GM12865 (cell line): ENCODE data around the gene TXNRD2.

Experiments used
- DNase-seq: peaks from one replicate; pipeline ENCODE4 v3.0.0; 2010; ENCODE audit warnings: low read depth
- H3K4me3 ChIP-seq: 2 replicates; pipeline ENCODE4 v1.5.1; 2011; ENCODE audit warnings: mild to moderate bottlenecking, low read depth, low read length, control low read depth
- CTCF ChIP-seq: IDR thresholded peaks from 2 replicates; pipeline ENCODE4 v1.5.1; 2011; ENCODE audit warnings: low read length, control low read depth, low read depth, inconsistent platforms; ENCODE audit not compliant: insufficient read depth; ENCODE audit errors: missing control alignments

Gene TXNRD2

GRCh38 chr22:19983741-19984140 lies 42.1 kb upstream of the TXNRD2 start:
- no peak for TF ChIP-seq CTCF
- no peak overlapping the region for H3K4me3 ChIP-seq
- DNase-seq = no peak

- H3K4me3 ChIP-seq = no peak overlapping the region
- DNase-seq = no peak
- no peak for TF ChIP-seq CTCF
Observed at GRCh38 chr22:19982991-19983578, 41.5 kb upstream of the TXNRD2 start.

GRCh38 chr22:19981961-19982920 lies 40.6 kb upstream of the TXNRD2 start:
- no peak for TF ChIP-seq CTCF
- no peak overlapping the region for H3K4me3 ChIP-seq
- no peak for DNase-seq

- DNase-seq = no peak
- TF ChIP-seq CTCF = no peak
- no peak overlapping the region for H3K4me3 ChIP-seq
Observed at GRCh38 chr22:19981171-19981960, 39.7 kb upstream of the TXNRD2 start.

GRCh38 chr22:19980766-19981165 lies 39.1 kb upstream of the TXNRD2 start:
- no peak overlapping the region for H3K4me3 ChIP-seq
- TF ChIP-seq CTCF = no peak
- DNase-seq = no peak

- TF ChIP-seq CTCF = no peak
- no peak overlapping the region for H3K4me3 ChIP-seq
- DNase-seq = no peak
Observed at GRCh38 chr22:19979712-19980493, 38.3 kb upstream of the TXNRD2 start.
